HUES64 (cell line): ENCODE results near the gene CSGALNACT2.

ENCODE experiments used
- H3K27ac ChIP-seq: 2 replicates; pipeline ENCODE4 v1.7.0; 2013; ENCODE audit warnings: low read depth, low read length, inconsistent platforms
- H3K27me3 ChIP-seq: 2 replicates; pipeline ENCODE4 v1.6.1; 2013; ENCODE audit warnings: mild to moderate bottlenecking, low read length; ENCODE audit not compliant: insufficient read depth
- H3K36me3 ChIP-seq: 2 replicates; pipeline ENCODE4 v1.6.1; 2013; ENCODE audit warnings: mild to moderate bottlenecking, low read length; ENCODE audit not compliant: insufficient read depth
- H3K4me1 ChIP-seq: 2 replicates; pipeline ENCODE4 v1.6.1; 2013; ENCODE audit warnings: mild to moderate bottlenecking, low read length, moderate library complexity; ENCODE audit not compliant: insufficient read depth
- H3K4me3 ChIP-seq: 2 replicates; pipeline ENCODE4 v1.5.1; 2013; ENCODE audit warnings: mild to moderate bottlenecking, low read length, moderate library complexity
- H3K9ac ChIP-seq: 2 replicates; pipeline ENCODE4 v1.6.1; 2013; ENCODE audit warnings: mild to moderate bottlenecking, low read depth, low read length
- H3K9me3 ChIP-seq: 2 replicates; pipeline ENCODE4 v1.6.1; 2013; ENCODE audit warnings: low read depth, low read length; ENCODE audit not compliant: insufficient read depth
- WGBS: fragments of 150-250, 120-280 bp; methylation state at CpG from one replicate; pipeline ENCODE4 v1.1.7; 2013; ENCODE audit warnings: missing lambda C conversion rate; 5-methylcytosine and 5-hydroxymethylcytosine counted together

The CSGALNACT2 gene

DNA sequence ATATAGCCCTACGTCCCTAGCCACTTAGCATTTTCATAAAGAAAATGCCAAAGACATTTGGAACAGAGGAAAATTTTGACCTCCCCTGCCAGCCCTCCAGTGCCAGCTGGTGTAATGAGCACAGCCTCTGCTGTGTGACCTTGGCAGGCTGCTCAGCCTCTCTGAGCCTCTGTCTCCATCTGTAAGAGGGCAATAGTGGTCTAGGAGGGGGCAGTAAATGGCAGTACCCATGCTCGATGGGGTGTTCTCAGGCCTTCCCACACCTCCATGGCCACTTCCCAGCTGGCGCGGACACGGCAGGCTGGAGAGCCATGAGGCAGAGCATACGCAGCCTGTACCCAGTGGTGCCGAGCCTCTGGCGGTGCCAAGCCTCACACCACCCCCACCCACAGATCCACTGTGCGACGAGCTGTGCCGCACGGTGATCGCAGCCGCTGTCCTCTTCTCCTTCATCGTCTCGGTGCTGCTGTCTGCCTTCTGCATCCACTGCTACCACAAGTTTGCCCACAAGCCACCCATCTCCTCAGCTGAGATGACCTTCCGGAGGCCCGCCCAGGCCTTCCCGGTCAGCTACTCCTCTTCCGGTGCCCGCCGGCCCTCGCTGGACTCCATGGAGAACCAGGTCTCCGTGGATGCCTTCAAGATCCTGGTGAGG is 24.0 kb upstream of the CSGALNACT2 start:
- Histone ChIP-seq H3K9ac (no peak overlapping the region), H3K27me3 (no peaks in the 10 kb centered on the region), H3K9me3 (no peaks in the 10 kb centered on the region), H3K36me3 (no peaks in the 10 kb centered on the region), H3K4me1 (no peaks in the 10 kb centered on the region), H3K4me3 (no peak overlapping the region), H3K27ac (no peak overlapping the region)
- 92% methylated on average over 24 of the region's 24 CpGs for WGBS

DNA sequence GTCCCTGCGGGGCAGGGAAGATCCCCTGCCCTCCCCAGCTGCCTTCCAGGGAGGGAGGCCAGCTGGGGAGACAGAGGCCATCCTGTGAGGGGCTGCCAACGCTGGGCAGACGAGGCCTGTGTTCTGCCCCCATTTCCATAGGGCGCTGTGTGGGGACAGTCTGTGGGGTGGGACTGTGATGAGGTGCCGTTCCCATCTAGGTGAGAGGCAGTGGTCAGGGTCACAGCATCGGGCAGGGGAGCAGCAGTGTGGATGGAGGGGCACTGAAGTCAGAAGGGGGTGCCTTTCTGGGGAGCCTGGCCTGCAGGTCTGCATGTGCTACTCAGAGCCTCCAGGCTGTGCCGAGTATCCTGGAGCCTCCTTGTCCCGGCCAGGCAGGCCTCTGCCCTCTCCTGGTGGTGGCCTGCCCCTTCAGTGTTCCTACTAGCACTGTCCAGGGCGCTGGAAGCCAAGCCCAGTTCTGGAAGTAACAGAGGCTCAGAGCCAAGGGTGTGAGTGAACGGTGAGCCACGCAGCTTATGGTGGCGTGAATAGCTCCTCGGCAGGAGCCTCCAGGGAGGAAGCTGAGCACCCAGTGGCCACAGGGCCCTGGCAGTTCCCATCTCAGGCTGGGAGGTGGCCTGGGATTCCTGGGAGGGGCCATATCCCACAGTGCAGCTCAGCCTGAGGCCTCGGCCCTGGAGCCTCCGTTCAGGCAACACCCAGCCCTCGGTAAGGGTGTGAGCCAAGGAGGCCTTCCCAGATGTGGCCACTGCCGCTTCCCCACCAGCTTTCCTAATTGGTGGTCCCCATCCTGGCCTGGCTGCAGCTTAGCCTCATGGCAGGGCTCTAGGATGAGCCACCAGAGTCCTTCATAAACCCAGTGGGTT is 23.3 kb upstream of the CSGALNACT2 start:
- no peak overlapping the region for H3K9ac ChIP-seq
- H3K27ac ChIP-seq: no peak overlapping the region
- no peaks in the 10 kb centered on the region for H3K9me3 ChIP-seq
- H3K4me3 ChIP-seq: no peak overlapping the region
- no peaks in the 10 kb centered on the region for H3K27me3 ChIP-seq
- H3K36me3 ChIP-seq: no peaks in the 10 kb centered on the region
- 88% methylated on average over 17 of the region's 17 CpGs for WGBS
- H3K4me1 ChIP-seq: no peaks in the 10 kb centered on the region

DNA sequence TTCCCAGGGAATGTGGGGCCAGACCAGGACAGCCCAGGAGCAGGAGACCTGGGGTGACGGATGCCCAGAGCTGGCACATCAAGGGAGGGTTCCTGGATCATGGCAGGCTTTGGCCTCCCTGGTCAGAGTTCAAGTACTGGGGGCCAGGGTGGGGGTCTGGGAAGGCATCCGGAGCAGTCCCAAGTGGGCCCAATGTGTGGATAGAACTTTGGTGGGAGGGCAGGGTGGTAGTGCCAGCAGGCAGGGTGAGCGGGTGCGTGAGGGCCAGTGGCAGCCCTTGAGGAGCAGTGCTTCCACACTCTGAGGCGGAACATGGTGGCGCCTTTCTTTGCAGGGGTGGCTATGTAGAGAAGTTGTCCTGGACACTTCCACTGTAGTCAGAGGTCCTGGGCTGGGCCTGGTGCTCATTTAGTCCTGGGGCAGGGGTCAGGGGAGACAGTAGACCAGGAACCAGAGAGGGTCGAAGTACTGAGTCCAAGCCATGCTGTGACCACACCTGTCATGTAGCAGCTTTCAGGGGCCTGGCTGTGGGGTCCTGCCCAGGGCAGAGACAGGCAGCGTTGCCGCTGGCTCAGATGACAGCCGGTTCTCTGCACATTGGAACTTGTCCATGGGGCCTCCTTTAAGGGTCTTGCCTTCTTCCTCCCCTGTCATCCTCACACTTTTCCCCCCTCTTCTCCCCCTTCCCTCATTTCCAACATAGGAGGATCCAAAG is 22.2 kb upstream of the CSGALNACT2 start:
- no peaks in the 10 kb centered on the region for H3K9me3 ChIP-seq
- no peak overlapping the region for H3K9ac ChIP-seq
- no peaks in the 10 kb centered on the region for H3K36me3 ChIP-seq
- WGBS: 93% methylated on average over 10 of the region's 10 CpGs
- H3K27ac ChIP-seq: no peak overlapping the region
- no peaks in the 10 kb centered on the region for H3K27me3 ChIP-seq
- no peak overlapping the region for H3K4me3 ChIP-seq
- no peaks in the 10 kb centered on the region for H3K4me1 ChIP-seq

DNA sequence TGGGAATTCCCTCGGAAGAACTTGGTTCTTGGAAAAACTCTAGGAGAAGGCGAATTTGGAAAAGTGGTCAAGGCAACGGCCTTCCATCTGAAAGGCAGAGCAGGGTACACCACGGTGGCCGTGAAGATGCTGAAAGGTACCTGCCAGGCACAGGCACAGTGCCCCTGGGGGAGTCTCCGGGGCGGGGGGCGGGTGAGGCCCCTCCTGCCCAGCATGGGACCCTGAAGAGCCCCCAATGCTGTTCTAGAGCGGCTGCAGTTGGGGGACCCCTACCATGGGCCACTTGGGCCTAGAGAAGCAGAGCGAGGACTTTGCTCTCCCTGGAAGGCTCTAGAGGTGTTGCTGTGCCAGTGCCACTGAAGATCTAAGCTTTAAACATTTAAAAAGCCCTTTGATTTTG is 21.6 kb upstream of the CSGALNACT2 start:
- Histone ChIP-seq H3K27me3 (no peaks in the 10 kb centered on the region), H3K9ac (no peak overlapping the region), H3K9me3 (no peaks in the 10 kb centered on the region), H3K4me3 (no peak overlapping the region), H3K27ac (no peak overlapping the region), H3K4me1 (no peaks in the 10 kb centered on the region), H3K36me3 (no peaks in the 10 kb centered on the region)
- WGBS: 95% methylated on average over 10 of the region's 10 CpGs

DNA sequence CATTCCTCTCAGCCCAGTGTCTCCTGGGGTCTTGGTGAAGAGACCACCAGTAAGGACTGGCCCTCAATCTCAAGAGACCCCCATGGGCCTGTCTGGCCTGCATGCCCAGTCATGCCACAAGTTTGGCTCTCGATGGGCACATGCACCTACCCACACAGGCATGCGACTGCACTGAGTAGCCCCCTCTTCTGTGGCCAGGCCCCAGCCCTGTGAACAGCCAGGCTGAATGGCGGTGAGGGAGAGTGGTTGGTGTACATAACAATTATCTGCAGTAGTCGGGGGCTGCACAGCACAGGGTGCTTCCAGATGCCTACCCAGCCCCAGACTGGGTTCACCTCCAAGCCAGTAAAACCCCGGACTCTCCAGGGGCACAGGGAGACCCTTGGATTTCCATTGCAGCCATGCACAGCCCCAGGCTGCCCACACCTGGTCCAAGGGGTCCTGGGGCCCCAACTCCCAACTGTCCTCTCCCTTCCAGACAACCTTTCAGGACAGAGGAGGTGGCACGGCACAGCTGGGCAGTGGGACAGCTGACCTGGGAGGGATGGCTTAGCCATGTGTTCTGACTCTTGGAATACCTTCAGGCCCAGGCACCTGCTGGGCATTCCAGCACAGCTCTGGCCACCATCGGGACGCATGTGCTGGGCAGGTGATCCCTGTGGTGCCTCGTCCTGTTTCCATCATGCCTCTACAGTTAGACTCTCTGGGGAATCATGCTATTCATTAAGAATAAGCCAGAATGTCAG is 21.0 kb upstream of the CSGALNACT2 start:
- H3K9me3 ChIP-seq: no peaks in the 10 kb centered on the region
- H3K27me3 ChIP-seq: no peaks in the 10 kb centered on the region
- no peak overlapping the region for H3K4me3 ChIP-seq
- no peaks in the 10 kb centered on the region for H3K4me1 ChIP-seq
- H3K27ac ChIP-seq: no peak overlapping the region
- no peak overlapping the region for H3K9ac ChIP-seq
- 82% methylated on average over 9 of the region's 9 CpGs for WGBS
- H3K36me3 ChIP-seq: no peaks in the 10 kb centered on the region

DNA sequence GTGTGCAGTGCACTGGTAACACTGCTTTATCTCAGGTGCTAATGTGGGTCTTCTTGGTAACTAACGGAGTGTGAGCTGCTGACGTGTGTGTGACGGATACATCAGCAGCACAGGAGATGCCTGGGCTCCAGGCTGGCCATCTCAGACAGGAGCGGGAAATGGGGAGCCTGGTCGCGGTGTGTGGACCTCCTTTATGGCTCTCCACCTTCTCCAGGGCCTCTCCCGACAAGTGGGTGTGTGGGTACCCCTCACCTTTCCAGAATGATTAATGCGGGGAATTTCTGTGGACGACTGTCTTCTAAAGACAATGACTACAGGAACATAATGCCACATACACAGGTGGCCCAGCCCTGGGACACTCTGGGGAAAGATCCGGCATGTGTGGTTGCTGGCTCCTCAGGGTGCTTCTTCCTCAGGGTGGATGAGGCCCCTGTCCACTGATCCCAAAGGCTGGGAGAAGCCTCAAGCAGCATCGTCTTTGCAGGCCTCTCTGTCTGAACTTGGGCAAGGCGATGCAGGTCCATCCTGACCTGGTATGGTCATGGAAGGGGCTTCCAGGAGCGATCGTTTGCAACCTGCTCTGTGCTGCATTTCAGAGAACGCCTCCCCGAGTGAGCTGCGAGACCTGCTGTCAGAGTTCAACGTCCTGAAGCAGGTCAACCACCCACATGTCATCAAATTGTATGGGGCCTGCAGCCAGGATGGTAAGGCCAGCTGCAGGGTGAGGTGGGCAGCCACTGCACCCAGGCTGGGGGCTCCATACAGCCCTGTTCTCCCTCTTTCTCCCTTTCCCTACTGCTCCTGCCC is 20.3 kb upstream of the CSGALNACT2 start:
- no peak overlapping the region for H3K27ac ChIP-seq
- no peaks in the 10 kb centered on the region for H3K9me3 ChIP-seq
- H3K4me1 ChIP-seq: no peaks in the 10 kb centered on the region
- H3K4me3 ChIP-seq: no peak overlapping the region
- no peak overlapping the region for H3K9ac ChIP-seq
- no peaks in the 10 kb centered on the region for H3K27me3 ChIP-seq
- H3K36me3 ChIP-seq: no peaks in the 10 kb centered on the region
- WGBS: 93% methylated on average over 18 of the region's 18 CpGs

DNA sequence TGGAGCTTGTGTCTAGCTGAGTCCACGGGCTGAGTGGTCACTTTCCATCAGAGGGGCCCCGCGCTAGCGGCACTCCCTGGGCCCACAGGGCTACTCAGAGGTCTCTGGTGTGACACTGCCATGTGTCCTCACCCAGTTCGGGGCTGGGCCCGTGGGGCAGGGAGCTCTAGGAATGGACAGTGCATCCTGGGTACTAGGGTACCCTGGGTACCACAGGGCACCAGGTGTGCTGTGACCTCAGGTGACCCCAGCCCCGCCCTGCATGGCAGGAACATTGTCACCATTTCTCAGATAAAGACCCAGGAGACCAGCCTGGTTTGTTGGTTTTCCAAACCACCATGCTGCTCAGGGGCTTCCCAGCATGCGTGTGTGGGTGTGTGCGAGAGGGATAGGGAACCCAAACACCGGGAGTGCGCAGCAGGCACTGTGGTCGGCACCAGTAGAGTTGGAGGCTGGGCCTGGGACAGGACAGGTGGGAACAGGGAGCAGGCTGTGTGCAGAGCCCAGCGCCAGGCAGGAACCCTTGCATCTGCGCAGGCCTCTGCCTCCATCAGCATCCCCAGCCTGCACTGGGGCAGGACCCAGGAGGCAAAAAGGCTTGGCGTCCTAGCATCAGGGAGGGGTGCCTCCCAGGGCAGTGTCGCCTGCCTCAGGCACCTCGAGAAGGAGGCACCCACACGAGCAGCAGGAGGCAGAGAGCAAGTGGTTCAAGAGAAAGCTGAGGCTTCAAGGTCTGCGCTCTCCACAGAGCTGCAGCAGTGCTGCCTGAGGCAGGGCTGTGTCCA is 19.4 kb upstream of the CSGALNACT2 start:
- Histone ChIP-seq H3K27me3 (no peaks in the 10 kb centered on the region), H3K9me3 (no peaks in the 10 kb centered on the region), H3K27ac (no peak overlapping the region), H3K4me1 (no peaks in the 10 kb centered on the region), H3K4me3 (no peak overlapping the region), H3K36me3 (no peaks in the 10 kb centered on the region), H3K9ac (no peak overlapping the region)
- 87% methylated on average over 19 of the region's 19 CpGs for WGBS

DNA sequence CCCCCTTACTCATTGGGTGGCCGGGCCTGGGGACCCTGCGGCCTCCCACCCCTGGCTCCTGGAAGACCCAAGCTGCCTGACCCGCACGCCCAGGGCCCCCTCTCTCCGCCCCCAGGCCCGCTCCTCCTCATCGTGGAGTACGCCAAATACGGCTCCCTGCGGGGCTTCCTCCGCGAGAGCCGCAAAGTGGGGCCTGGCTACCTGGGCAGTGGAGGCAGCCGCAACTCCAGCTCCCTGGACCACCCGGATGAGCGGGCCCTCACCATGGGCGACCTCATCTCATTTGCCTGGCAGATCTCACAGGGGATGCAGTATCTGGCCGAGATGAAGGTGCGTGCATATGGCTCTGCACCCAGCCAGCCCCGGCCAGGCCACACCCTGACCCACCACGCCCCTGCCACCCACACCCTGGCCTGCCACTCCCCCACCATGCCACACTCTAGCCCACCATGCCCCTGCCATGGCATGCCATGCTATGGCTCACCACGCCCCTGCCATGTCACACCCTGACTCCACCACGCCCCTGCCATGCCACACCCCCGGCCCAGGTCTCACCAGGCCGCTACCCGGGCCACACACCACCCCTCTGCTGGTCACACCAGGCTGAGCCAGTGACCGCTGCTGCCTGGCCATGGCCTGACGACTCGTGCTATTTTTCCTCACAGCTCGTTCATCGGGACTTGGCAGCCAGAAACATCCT is 18.7 kb upstream of the CSGALNACT2 start:
- no peaks in the 10 kb centered on the region for H3K27me3 ChIP-seq
- 92% methylated on average over 31 of the region's 31 CpGs for WGBS

DNA sequence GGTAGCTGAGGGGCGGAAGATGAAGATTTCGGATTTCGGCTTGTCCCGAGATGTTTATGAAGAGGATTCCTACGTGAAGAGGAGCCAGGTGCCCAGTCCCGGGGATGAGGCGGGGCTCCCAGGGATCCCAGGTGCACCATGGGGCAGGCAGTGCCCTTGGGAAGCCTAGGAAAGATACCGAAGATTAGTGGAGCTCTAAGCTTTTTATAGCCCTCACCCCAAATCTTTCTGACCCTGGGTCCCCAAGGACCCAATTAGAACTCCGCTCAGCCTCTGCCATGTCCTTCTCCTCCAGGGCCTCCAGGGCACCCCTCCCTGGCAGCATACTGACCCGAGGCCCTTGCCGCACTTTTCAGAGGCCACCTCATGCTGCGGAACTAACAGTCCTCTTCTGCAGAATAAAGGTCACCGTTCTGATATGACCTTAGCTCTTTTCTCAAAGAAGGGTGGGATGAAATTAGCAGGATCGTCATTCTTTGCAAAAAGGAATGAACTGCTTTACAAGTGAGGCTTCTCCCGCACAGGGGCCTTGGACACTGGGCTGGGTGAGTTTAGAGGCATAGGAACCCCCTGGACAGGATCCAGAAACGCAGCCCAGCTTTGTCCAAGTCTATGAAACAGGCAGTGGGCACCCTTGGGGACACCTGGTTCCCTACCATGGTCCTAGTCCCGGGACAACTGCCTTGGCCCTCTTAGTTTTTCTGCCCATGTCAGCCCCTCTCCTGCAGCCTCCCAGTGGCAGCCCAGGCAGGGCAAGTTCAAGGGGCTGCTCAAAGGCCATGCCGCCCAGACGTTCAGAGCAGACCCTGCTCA is 17.9 kb upstream of the CSGALNACT2 start:
- Histone ChIP-seq H3K27me3 (no peaks in the 10 kb centered on the region), H3K27ac (no peak overlapping the region), H3K9me3 (no peaks in the 10 kb centered on the region), H3K9ac (no peak overlapping the region), H3K36me3 (no peaks in the 10 kb centered on the region), H3K4me1 (no peaks in the 10 kb centered on the region), H3K4me3 (no peak overlapping the region)
- 91% methylated on average over 19 of the region's 19 CpGs for WGBS

More for the DNA sequence above, 18.7 kb upstream of the CSGALNACT2 start:
- H3K36me3 ChIP-seq: no peaks in the 10 kb centered on the region
- no peaks in the 10 kb centered on the region for H3K4me1 ChIP-seq
- no peak overlapping the region for H3K9ac ChIP-seq
- H3K27ac ChIP-seq: no peak overlapping the region
- no peaks in the 10 kb centered on the region for H3K9me3 ChIP-seq
- H3K4me3 ChIP-seq: no peak overlapping the region
